Pancreas (tissue), 10 donors: ENCODE data around the gene BAIAP2L1. TPM values are rescaled to one million over a fixed set of nuclear protein-coding genes. Genes with fewer than 3 reads are reported as not detected.
A peak's percentile ranks its signal among the peaks of the same experiment; 100 is the strongest.

ENCODE experiments used
- ATAC-seq, 4 donors: fragments of 200-7000 bp; cut with Tn5 transposase; one replicate each; pipeline versions ENCODE4 v1.8.0 to v1.9.1; 2020; ENCODE audit warnings: mild to moderate bottlenecking in 4 of 4, moderate library complexity in 4 of 4
- DNase-seq, 6 donors: peaks; one replicate each; pipeline ENCODE4 v3.0.0-alpha.2; 2020
- FAIRE-seq: peaks from 2 replicates; lab custom pipeline; 2012; peaks lifted over from hg19 to GRCh38; lab: Jason Lieb, UNC
- H3K27ac ChIP-seq, 4 donors: fragments of 200-600 bp; sonication (generic); 1 replicate in 3 of 4; 2 replicates in 1 of 4; pipeline versions ENCODE4 v1.5.0 to v1.8.0; 2020
- H3K27me3 ChIP-seq, 4 donors: fragments of 200-600 bp; one replicate each; pipeline ENCODE4 v1.8.0; 2021
- H3K36me3 ChIP-seq, 3 donors: fragments of 200-600 bp; sonication (generic) in 1 of 3; one replicate each; pipeline versions ENCODE4 v1.5.0 to v1.8.0; 2020 to 2021
- H3K4me1 ChIP-seq, 3 donors: fragments of 200-600 bp; one replicate each; pipeline ENCODE4 v1.8.0; 2021
- H3K4me3 ChIP-seq, 4 donors: fragments of 200-600 bp; sonication (generic) in 2 of 4; one replicate each; pipeline versions ENCODE4 v1.5.0 to v1.8.0; 2020 to 2021
- H3K9me3 ChIP-seq, 4 donors: fragments of 200-600 bp; one replicate each; pipeline ENCODE4 v1.8.0; 2021
- WGBS, 2 donors: extraction: QIAGEN DNeasy Blood & Tissue Kit; methylation state at CpG; one replicate each; pipeline ENCODE4 v1.1.7; 2013; 5-methylcytosine and 5-hydroxymethylcytosine counted together
- intact Hi-C, 3 donors: fragments of 100-400 bp; cut with DNase I; formaldehyde crosslinking; loops; one replicate each; pipeline versions ENCODE4 v1.11.1 to v1.14.2; 2022
- polyA plus RNA-seq, 2 donors: library from polyadenylated mRNA; stranded (reverse); fragments of 200-250 nt; gene quantifications; one replicate each; pipeline ENCODE4 v1.2.3, GENCODE V29; 2013
- total RNA-seq, 6 donors: library from RNA; stranded (reverse); fragmentation: NEBNext Ultra II Directional in 4 of 6; extraction: Animal tissue kit (Norgen Biotek cat#: 25700) in 4 of 6; gene quantifications; one replicate each; pipeline versions ENCODE4 v1.2.1 to v1.2.4, GENCODE V29; 2021 to 2023
- TF ChIP-seq, protein P1 (sequence below), 4 donors: fragments of 200-600 bp; sonication (generic) in 3 of 4; IDR thresholded peaks; one replicate each; pipeline versions ENCODE4 v1.5.0 to v1.8.0; 2021; ENCODE audit warnings: antibody characterized with exemption in 4 of 4
- donor health status: healthy with polysubstance abuse.
- donor health status: DM: no; HTN: no; CAD: no; lungs with moderate emphysema.
- donor health status: DM: no; HTN: no; CAD: no.
- donor health status: control.
- donor health status: control.
- donor health status: Bipolar disorder and iron deficiency.
- donor health status: DM: yes; HTN: yes; CAD: no.
- donor health status: DM: no; HTN: no; CAD: no.
- donor health status: DM: no; HTN: no; CAD: no.
- donor health status: DM: yes; HTN: yes; CAD: no.

The BAIAP2L1 gene
- total and polyA plus RNA-seq, 8 donors, result 17.9 to 31.5 (median 22.2) TPM

DNA sequence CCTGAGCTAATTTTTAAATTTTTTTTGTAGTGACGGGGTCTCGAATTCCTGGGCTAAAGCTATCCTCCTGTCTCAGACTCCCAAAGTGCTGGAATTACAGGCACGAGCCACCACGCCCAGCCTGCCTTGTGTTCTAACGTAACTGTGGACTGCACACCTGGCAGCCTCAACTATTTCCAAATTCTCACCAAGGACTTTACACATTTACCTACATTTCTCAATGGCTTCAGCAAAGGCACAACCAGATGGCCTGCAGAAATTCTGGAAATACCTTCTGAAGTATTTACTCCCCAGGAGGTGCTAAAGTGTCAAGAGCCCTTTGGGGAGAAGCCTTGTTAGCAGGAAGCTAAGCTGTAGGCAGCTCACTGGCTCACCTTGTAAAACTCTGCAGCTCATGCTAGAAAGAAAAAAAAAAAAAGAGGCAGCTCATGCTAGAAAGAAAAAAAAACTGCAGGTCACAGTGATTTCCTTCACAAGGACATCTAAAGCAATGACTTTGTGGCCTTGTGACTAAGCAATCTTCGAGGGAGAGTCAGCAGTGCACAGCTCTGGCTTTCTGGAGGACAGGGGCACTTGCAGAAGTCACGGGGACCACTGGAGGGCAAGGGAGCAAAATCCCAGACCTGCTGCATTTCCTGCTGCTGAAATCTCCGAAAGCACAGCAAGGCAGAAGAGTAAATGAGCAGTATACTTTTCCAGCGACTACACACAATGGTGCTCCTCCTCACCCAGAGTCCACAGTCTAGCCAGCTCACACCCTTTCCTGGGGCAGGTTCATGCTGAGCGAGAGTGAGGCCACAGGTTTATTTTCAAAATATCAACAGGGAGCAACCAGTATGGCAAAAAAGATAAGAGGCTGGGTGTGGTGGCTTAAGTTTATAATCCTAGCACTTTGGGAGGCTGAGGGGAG, 40.4 kb downstream of the BAIAP2L1 start:
- intact Hi-C loops, result no loop called here

DNA sequence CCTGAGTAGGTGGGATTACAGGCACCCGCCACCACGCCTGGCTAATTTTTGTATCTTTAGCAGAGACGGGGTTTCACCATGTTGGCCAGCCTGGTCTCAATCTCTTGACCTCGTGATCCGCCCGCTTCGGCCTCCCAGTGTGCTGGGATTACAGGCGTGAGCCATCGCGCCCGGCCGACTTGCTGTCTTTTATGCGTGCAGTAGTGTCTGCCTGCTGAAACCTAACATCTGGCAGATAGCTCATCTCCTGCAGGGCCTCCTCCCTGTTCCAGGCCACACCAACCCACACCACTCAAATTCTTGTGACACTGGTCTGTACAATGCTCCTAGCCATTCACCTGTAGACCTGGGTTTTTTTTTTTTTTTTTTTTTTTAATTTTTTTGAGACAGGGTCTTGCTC, 41.5 kb downstream of the BAIAP2L1 start:
- TF ChIP-seq, protein P1, sequence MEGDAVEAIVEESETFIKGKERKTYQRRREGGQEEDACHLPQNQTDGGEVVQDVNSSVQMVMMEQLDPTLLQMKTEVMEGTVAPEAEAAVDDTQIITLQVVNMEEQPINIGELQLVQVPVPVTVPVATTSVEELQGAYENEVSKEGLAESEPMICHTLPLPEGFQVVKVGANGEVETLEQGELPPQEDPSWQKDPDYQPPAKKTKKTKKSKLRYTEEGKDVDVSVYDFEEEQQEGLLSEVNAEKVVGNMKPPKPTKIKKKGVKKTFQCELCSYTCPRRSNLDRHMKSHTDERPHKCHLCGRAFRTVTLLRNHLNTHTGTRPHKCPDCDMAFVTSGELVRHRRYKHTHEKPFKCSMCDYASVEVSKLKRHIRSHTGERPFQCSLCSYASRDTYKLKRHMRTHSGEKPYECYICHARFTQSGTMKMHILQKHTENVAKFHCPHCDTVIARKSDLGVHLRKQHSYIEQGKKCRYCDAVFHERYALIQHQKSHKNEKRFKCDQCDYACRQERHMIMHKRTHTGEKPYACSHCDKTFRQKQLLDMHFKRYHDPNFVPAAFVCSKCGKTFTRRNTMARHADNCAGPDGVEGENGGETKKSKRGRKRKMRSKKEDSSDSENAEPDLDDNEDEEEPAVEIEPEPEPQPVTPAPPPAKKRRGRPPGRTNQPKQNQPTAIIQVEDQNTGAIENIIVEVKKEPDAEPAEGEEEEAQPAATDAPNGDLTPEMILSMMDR (IDR thresholded peaks at IDR 0.05), result no peak
- ATAC-seq (no peak), FAIRE-seq (no peak), DNase-seq (no peak)
- Histone ChIP-seq H3K4me3 (no peak overlapping the region), H3K27ac (no peak overlapping the region), H3K27me3 (no peaks in the 10 kb centered on the region), H3K4me1 (peaks cover 5 to 19% (median 9%) of the 10 kb centered on the region in 3 donors), H3K9me3 (no peaks in the 10 kb centered on the region), H3K36me3 (no peaks in the 10 kb centered on the region)
- intact Hi-C loops, result no loop called here
- WGBS, 2 donors, result 96% methylated on average over 13 of the region's 13 CpGs

More for the DNA sequence above, 40.4 kb downstream of the BAIAP2L1 start:
- Histone ChIP-seq H3K4me3 (no peak overlapping the region), H3K4me1 (peaks cover 5 to 21% (median 11%) of the 10 kb centered on the region in 3 donors), H3K27me3 (no peaks in the 10 kb centered on the region), H3K9me3 (no peaks in the 10 kb centered on the region), H3K27ac (no peak overlapping the region), H3K36me3 (no peaks in the 10 kb centered on the region)
- FAIRE-seq, result no peak
- whole genome bisulfite sequencing, 2 donors, result 69 to 73% methylated on average over 10 of the region's 10 CpGs
- TF ChIP-seq, protein P1 (IDR thresholded peaks at IDR 0.05), result no peak
- no peak for DNase-seq
- peak; percentile 40 to 70 (median 54) for ATAC-seq

DNA sequence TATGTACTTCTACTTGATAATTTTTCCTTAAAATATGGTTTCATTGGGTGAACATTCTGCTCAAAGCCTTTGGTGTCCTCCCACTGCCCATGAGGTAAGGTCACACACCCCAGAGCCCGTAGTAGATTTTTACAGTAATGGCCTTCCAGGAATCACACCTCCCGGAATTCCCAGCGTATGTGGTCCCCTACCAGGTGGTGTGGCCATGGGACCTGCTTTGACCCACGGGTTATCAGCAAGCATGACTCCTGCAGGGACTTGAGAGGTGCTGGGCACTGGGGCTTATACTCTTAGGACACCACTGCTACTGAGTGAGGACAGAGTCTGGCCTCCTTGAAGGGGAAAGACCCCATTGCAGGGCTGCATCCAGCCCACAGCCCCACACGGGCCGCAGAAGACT, 42.2 kb downstream of the BAIAP2L1 start:
- FAIRE-seq (no peak), ATAC-seq (no peak), DNase-seq (no peak)
- H3K27me3 ChIP-seq, result no peaks in the 10 kb centered on the region
- H3K9me3 ChIP-seq, result no peaks in the 10 kb centered on the region
- intact Hi-C loops, result no loop called here
- H3K4me3 ChIP-seq, result no peak overlapping the region
- TF ChIP-seq, protein P1 (IDR thresholded peaks at IDR 0.05), result no peak
- 95 to 100% methylated on average over 6 of the region's 6 CpGs for WGBS, 2 donors
- H3K36me3 ChIP-seq, result no peaks in the 10 kb centered on the region
- H3K4me1 ChIP-seq, result peaks cover 5 to 12% (median 7%) of the 10 kb centered on the region in 3 donors
- H3K27ac ChIP-seq, result no peak overlapping the region

DNA sequence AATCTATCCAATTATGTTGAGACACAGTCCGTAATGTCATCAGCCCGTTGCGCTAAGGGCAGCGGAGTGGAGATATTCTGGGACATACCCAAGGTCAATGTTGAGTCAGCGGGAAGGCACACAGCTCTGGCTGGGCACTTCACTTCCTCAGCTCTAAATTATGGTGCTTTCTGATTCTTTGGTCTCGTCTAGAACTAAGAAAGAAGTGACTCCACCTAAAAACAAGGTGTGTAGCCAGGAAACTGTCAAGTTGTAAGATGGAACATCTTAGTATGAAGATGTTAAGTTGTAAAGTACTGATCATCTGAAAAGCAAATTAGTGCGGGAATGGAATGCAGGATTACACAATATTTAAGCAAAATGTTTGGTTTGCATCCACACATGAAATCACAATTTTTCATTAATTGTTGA, 43.1 kb downstream of the BAIAP2L1 start:
- Histone ChIP-seq H3K36me3 (no peaks in the 10 kb centered on the region), H3K27ac (peak overlapping the region in 1 of 4 donors; percentile 39), H3K4me3 (no peak overlapping the region), H3K9me3 (no peaks in the 10 kb centered on the region), H3K27me3 (no peaks in the 10 kb centered on the region), H3K4me1 (peaks cover 5 to 9% (median 7%) of the 10 kb centered on the region in 3 donors)
- ATAC-seq (peak; percentile 81 to 90 (median 86)), DNase-seq (peak in 3 of 6 donors; percentile 25 to 59 (median 40)), FAIRE-seq (no peak)
- intact Hi-C loops, result no loop called here
- 12 to 13% methylated on average over 7 of the region's 7 CpGs for WGBS, 2 donors
- TF ChIP-seq, protein P1 (IDR thresholded peaks at IDR 0.05), result no peak

DNA sequence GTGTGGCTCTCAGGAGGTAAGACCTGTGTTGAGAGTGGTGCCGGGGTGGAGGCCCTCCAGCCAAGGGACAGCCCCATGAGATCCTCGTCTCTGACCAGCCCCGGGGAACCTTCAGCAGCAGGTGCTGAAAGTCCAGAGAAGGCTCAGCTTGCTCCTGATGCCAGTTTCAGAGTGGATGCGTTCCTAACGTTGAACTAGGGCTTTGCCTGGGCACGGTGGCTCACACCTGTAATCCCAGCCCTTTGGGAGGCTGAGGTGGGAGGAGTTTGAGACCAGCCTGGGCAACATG, 45.7 kb downstream of the BAIAP2L1 start:
- H3K9me3 ChIP-seq, result no peaks in the 10 kb centered on the region
- FAIRE-seq, result no peak
- peaks cover 5 to 9% (median 7%) of the 10 kb centered on the region in 3 donors for H3K4me1 ChIP-seq
- WGBS, 2 donors, result 92 to 97% methylated on average over 6 of the region's 6 CpGs
- H3K36me3 ChIP-seq, result no peaks in the 10 kb centered on the region
- H3K27ac ChIP-seq, result peak overlapping the region in 1 of 4 donors; percentile 37
- no peak for ATAC-seq
- DNase-seq, result no peak
- no peaks in the 10 kb centered on the region for H3K27me3 ChIP-seq
- intact Hi-C loops, result no loop called here
- TF ChIP-seq, protein P1 (IDR thresholded peaks at IDR 0.05), result no peak
- no peak overlapping the region for H3K4me3 ChIP-seq
